Hematopoietic multipotent progenitor cell treated with erythropoietin and hydrocortisone succinate and interleukin-3 and kit ligand, for 6 days (in vitro differentiated cells): ENCODE results near the gene IL4I1.
A peak's percentile ranks its signal among the peaks of the same experiment; 100 is the strongest.

ENCODE experiments used
- DNase-seq: peaks from one replicate; pipeline ENCODE4 v3.0.0-alpha.2; 2015

The IL4I1 gene

DNA sequence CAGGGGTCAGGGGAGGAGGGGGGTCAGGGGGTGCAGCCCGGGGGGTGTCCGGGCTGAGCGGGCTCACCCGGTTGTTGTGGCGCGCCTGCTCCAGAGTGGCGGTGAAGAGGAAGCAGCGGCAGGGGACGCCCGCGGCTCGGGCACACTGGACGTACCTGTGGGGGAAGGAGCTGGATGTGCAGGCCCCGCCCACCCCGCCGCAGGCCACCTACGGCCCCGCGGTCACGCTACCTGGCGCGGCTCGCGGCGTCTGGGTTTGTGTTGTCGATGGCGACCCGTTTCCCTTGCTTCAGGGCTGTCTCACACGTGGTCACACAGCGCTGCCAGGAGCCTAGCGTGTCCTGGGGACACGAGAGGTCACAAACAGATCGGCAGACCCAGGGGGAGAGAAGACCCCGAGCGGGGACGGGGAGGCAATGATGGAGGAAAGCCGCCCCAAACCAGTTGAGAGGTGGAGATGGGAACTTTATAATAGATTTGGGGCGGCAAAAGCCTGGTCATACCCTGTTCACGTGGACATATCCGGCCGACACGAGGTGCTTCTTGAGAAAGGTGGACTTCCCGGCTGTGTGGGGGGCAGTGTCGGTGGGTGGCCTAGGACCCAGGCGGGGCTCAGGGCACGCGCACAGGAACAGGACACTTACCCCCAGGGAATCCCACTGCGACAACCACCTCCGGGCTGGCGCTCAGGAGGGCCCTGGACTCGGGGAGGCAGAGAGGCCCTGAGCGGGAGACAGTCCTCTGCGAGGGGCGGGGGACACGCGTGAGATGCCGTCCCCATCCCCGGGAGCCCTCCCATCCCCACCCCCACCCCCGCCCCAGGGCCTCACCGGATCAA, 34.9 kb downstream of the IL4I1 start:
- no peak for DNase-seq

GRCh38 chr19:49861107-49861506, 35.6 kb downstream of the IL4I1 start:
- no peak for DNase-seq

GRCh38 chr19:49860336-49861102, 36.2 kb downstream of the IL4I1 start:
- no peak for DNase-seq

GRCh38 chr19:49859682-49860335, 36.9 kb downstream of the IL4I1 start:
- no peak for DNase-seq

DNA sequence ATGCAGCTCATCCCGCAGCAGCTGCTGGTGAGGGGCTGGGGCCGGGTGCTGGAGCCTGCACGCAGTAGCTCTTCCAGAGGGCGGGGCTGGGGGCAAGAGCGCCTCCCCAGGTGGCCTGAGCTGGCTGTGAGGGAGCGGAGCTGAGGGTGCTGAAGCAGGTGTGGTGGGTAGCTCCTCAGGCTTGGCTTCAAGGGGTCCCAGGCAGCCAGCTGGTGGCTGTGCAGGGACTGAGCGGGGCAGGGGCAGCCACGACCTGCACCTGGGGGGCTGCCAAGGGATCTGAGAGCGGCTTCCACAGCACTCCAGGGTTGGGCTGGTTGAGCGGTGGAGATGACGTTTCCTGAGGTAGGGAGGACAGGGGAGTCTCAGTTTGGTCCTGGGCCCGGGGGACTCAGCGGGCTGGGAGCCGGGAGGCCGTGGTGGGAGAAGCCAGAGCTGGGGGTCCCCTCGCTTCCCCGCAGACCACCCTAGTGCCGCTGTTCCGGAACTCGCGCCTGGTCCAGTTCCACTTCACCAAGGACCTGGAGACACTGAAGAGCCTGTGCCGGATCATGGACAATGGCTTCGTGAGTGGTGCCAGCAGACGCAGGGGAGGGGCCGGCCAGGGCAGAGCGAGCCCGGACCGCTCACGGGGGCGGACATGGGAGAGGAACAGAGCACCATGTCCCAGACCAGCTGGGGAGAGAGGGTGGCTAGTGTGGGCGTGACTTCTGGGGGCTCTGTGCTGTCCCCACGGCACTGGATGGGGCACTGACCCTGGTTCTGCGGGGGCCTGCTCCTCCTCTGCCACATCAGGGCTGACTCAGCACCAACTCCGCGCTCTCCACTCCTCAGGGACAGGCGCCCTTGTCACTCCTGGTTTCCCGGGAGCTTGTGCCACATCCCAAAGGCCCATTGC, 38.4 kb downstream of the IL4I1 start:
- no peak for DNase-seq

GRCh38 chr19:49857838-49858087, 38.9 kb downstream of the IL4I1 start:
- DNase-seq = no peak

GRCh38 chr19:49857061-49857837, 39.4 kb downstream of the IL4I1 start:
- DNase-seq = no peak

DNA sequence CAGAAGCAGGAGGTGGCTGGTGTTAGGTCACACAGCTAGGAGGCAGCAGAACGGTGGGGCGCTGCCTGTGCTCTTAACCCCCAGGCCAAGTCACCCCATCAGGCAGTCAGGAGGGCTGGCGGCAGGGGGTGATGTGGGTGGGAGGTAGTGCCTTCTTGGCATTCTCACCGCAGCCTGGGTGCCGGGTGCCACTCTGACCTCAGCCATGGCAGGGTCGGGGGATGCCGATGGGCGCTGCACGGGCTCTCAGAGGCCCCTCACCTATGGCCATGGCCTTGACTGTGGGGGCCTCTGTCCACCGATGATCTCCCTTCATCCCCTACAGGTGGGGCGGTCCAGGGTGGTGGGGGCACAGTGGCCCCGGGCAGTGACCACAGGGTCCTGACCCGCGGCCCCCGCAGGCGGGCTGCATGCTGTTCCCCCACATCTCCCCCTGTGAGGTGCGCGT, 40.1 kb downstream of the IL4I1 start:
- DNase-seq = no peak

DNA sequence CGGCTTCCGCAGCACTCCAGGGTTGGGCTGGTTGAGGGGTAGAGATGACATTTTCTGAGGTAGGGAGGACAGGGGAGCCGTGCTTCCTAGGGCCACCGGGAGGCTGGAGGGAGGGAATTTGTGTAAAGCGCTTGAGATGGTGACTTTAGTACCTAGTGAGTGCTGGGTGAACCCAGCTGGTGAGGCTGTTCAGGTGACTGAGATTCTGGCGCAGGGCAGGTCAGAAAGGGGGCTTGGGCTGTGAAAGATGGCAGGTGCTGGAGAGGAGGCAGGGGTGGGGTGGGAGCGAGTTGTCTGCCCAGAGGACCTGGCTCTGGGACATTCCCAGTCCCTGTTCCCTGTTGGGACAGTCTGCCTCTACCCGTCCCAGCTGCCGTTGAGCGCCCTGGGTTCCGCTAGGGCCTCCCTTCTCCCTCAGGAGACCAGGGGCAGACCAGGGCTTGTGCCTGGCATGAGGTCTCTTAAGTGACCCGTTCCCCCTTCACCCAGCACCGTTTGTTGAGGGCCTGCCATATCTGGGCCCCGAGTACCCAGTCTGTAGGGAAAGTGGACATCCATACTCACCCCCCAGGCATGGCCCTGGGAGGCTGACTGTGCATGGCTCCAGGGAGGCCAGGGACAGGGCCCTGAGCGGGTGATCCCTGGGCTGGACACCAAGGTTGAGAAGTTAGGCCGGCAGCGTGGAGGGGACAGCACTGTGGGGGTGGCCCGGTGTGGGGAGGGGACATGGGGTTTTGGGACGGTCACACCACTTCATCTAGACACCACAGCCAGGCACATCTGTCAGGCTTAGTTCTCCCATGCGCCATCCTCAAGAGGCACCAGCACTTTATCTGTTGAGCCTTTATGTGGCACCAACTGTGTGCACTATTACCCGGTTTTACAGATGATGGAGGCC, 40.8 kb downstream of the IL4I1 start:
- DNase-seq = no peak

- DNase-seq = no peak
Observed at GRCh38 chr19:49855277-49855675, 41.4 kb downstream of the IL4I1 start.

GRCh38 chr19:49854378-49855263, 42.1 kb downstream of the IL4I1 start:
- DNase-seq = no peak

DNA sequence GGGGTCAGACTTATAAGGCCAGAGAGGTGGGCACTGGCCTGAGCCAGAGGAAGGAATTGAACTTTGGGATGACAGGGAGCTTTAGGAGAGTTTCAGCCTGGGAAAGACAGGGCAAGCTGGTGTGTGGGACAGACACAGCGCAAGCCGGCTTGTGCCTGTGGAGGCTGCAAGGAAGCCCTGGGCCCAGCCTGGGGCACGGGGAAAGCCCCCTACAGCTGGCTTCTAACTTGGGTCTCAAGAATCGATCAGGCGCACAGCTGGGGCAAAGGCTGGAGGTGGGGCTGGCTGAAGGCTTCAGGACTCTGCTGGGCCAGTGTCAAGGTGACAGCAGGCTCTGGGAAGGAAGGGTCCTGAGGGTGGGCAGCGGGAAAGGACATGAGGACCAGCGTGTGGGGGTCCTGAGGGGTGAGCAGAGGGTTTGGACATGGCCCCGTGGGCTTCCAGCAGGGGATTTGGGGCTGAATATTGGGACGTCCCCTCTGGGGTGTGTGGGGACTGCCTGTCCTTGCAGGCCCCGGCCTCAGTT, 42.8 kb downstream of the IL4I1 start:
- DNase-seq = no peak

- DNase-seq = no peak
Observed at GRCh38 chr19:49852631-49853126, 44.0 kb downstream of the IL4I1 start.

GRCh38 chr19:49851456-49852259, 45.0 kb downstream of the IL4I1 start:
- DNase-seq = no peak

- peak; percentile 97 for DNase-seq
Observed at GRCh38 chr19:49850487-49851342, 46.0 kb downstream of the IL4I1 start, which contains the start of gene PTOV1. PTOV1 (plus strand) TSS chr19:49851159.

- no peak for DNase-seq
Observed at GRCh38 chr19:49850221-49850486, 46.5 kb downstream of the IL4I1 start.

DNA sequence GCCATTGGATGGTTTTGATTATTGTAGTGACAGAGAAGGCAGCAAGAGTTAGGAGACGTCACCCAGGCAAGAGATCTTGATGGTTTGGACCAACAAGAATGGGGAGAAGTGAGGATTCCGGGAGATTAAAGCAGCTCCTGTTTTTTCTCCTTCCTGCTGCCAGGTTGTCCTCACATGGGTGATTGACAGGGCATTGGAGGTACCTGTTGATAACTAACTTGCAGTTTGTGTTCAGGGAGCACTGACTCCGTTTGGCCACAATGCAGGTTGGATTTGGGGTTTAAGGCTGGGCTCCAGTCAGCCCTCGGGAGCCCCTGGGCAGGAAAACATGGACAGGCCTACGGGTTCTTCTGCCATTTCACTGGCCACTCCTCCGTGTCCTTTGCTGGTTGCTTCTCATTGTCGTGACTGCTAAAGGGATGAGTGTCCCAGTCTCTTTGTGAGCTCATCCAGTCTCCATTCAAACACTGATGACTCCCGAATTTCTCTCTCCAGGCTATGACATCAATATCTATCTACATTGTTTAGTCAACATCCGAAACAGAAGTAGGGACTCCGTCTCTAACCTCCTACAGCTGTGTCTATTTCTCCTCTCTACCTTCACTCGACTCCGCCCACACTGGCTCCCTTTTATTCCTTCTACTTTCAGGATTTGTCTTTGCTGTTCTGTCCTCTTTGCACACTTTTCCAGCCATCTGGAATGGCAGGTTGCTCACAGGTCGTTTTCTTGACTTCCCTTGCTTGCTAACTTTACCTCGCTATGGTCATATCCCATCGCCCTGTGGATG, 47.1 kb downstream of the IL4I1 start:
- no peak for DNase-seq
